Thymus (tissue), 2 donors: ENCODE data around the gene CNGA4. TPM values are rescaled to one million over a fixed set of nuclear protein-coding genes. Genes with fewer than 3 reads are reported as not detected.

Source experiments
- polyA plus RNA-seq: library from polyadenylated mRNA; stranded (reverse); fragments of 200-250 nt; gene quantifications from one replicate; pipeline ENCODE4 v1.2.3, GENCODE V29; 2013
- total RNA-seq: library from RNA; stranded (reverse); fragments of 120-200 nt; gene quantifications from one replicate; pipeline ENCODE4 v1.2.4, GENCODE V29; 2013
- donor health status: healthy.

The CNGA4 gene
- total and polyA plus RNA-seq, 2 donors: 0.05 to 0.27 TPM

Other genes starting within 250 kb of the CNGA4 start
- gene OR56A4, start 232.1 kb upstream of the CNGA4 start, total RNA-seq: not detected
- not detected for gene OR56A4, start 232.1 kb upstream of the CNGA4 start, polyA plus RNA-seq
- gene OR56A1, start 208.3 kb upstream of the CNGA4 start, total RNA-seq: not detected
- gene OR56A1, start 208.3 kb upstream of the CNGA4 start, polyA plus RNA-seq: 0.05 TPM
- gene OR56B4, start 131.4 kb upstream of the CNGA4 start, total RNA-seq: not detected
- not detected for gene OR56B4, start 131.4 kb upstream of the CNGA4 start, polyA plus RNA-seq
- gene OR52B2, start 68.8 kb upstream of the CNGA4 start, total RNA-seq: not detected
- gene OR52B2, start 68.8 kb upstream of the CNGA4 start, polyA plus RNA-seq: not detected
- gene OR52W1, start 39.9 kb upstream of the CNGA4 start, total RNA-seq: not detected
- gene OR52W1, start 39.9 kb upstream of the CNGA4 start, polyA plus RNA-seq: 0.02 TPM
- gene C11orf42, start 33.5 kb upstream of the CNGA4 start, total RNA-seq: not detected
- gene C11orf42, start 33.5 kb upstream of the CNGA4 start, polyA plus RNA-seq: not detected
- 13.0 TPM for gene FHIP1B, start 4.5 kb upstream of the CNGA4 start, total RNA-seq
- gene FHIP1B, start 4.5 kb upstream of the CNGA4 start, polyA plus RNA-seq: 68.2 TPM
- not detected for gene CCKBR, start 20.7 kb downstream of the CNGA4 start, total RNA-seq
- 0.11 TPM for gene CCKBR, start 20.7 kb downstream of the CNGA4 start, polyA plus RNA-seq
- gene CAVIN3, start 81.4 kb downstream of the CNGA4 start, total RNA-seq: 7.5 TPM
- gene CAVIN3, start 81.4 kb downstream of the CNGA4 start, polyA plus RNA-seq: 22.5 TPM
- 17.4 TPM for gene SMPD1, start 151.4 kb downstream of the CNGA4 start, total RNA-seq
- 68.8 TPM for gene SMPD1, start 151.4 kb downstream of the CNGA4 start, polyA plus RNA-seq
- 47.0 TPM for gene APBB1, start 180.0 kb downstream of the CNGA4 start, total RNA-seq
- gene APBB1, start 180.0 kb downstream of the CNGA4 start, polyA plus RNA-seq: 70.6 TPM
- gene HPX, start 201.9 kb downstream of the CNGA4 start, total RNA-seq: 0.38 TPM
- 1.9 TPM for gene HPX, start 201.9 kb downstream of the CNGA4 start, polyA plus RNA-seq
- 2.8 TPM for gene TRIM3, start 234.9 kb downstream of the CNGA4 start, total RNA-seq
- gene TRIM3, start 234.9 kb downstream of the CNGA4 start, polyA plus RNA-seq: 8.3 TPM
- gene ARFIP2, start 242.2 kb downstream of the CNGA4 start, total RNA-seq: 27.4 TPM
- gene ARFIP2, start 242.2 kb downstream of the CNGA4 start, polyA plus RNA-seq: 40.7 TPM
- gene TIMM10B, start 242.4 kb downstream of the CNGA4 start, total RNA-seq: 18.7 TPM
- 18.5 TPM for gene TIMM10B, start 242.4 kb downstream of the CNGA4 start, polyA plus RNA-seq